HG03565 (cell line): ENCODE data around the gene SYNGAP1.

ENCODE experiments used
- ATAC-seq: cut with Tn5 transposase; IDR thresholded peaks from one replicate; pipeline ENCODE4 v1.9.1; 2021; ENCODE audit warnings: mild to moderate bottlenecking, moderate library complexity; ENCODE audit not compliant: unreplicated experiment

The SYNGAP1 gene

DNA sequence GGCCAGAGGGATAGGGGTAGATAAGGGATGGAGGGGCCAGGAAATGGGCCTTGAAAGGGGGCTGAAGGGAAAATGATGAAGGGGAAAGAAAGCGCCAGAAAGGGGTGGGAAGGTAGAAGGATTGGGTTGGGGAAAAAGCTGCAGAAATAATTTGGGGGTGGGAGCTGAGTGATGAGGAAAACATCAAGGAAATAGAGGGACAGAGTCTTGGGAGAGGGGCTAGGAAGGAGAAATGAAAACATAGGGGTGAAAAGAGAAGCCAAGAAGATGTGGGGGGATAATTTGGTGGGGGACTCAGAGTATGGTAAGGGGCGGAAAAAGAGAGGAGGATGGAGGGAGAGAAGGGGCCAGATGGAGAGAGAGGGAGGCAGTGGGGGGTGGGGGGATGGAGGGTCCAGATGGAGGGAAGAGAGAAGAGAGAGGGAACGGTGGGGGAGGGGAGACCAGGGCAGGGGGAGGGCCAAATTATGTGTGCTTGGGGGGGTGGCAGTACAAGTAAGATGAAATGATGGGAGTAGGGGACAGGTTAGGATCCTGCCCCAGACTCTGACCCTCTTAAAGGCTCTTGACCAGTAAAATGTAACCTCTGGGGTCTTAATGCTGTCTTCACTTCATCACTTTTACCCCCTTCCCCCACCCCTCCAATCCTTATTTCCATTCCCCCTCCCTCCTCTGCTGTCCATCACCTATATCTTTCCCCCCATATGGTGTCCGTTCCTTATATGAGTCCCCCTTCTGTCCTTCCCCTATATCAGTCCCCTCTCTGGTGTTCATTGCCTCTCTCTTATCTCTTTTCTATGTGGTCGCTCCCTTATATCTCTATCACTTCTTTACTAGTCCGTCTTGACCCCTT is 852 bp downstream of the SYNGAP1 start:
- ATAC-seq = no peak

DNA sequence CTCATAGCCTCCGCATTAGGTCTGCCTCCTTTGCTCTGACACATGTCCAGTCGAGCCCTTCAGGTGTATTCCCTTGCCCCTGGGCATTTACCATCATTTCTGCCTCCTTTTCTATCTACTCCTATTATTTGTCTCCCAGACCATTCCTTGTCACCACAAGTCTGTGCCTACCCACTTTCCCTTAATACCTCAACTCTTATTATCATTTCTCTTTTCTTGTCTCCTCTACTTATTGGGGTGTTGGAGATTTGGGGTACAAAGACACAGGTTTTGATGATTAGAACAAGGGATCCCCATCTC is 1.4 kb downstream of the SYNGAP1 start:
- no peak for ATAC-seq

DNA sequence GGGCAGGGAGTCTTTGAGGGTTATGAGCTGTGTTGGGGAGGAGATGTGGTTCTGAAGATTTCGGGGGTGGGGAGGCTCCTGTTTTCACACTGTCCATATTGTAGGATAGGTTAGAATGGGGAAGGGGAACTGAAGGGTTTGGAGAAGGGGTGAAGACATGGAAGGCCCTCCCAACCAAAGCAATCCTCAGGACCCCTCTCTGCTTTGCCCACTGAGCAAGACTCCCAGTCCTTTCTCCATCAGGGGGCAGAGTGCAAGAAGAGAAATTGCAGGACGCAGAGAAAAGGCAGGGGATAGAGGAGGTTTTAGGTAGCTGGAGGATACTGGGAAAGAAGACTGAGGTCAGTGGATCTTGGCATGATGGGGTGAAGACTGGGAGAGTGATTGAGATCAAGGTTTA is 3.9 kb downstream of the SYNGAP1 start:
- no peak for ATAC-seq

DNA sequence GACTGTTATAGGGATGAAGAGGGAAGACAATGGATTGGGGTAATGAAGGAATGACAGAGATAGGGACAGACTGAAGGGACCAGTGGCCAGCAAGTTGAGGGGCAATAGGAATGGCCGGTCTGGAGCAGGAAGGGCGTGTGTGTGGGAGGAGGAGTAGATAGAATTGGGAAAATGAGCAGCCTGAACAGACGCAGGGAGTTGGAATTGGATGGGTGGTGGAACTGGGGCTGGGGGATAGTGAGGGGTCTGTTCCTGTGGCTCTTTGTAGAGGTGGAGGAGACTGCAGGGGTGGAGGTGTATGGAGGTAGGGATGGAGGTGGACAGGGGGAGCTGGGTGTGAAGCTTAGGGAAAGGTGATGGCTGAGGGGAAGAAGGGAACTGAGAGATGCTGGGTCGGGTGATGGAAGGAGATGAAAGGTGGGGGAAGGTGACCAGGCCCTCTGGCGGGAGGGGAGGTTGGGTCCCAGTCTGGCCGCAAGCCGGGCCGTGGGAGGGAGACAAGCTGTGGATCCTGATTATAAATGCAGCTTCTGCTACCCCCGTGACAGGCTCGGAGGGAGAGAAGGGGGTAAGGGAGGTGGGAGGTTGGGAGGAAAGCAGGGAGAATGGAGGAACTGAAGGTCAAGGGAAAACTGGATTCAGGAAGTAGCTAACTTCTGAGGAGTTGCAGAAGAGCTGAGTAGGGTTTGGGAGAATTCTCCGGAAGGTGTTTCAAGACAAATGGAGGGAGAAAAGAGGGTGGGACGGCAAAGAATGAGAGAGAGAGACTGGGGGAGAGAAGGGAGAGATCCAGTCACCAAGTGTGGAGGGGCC is 5.2 kb downstream of the SYNGAP1 start:
- no peak for ATAC-seq

DNA sequence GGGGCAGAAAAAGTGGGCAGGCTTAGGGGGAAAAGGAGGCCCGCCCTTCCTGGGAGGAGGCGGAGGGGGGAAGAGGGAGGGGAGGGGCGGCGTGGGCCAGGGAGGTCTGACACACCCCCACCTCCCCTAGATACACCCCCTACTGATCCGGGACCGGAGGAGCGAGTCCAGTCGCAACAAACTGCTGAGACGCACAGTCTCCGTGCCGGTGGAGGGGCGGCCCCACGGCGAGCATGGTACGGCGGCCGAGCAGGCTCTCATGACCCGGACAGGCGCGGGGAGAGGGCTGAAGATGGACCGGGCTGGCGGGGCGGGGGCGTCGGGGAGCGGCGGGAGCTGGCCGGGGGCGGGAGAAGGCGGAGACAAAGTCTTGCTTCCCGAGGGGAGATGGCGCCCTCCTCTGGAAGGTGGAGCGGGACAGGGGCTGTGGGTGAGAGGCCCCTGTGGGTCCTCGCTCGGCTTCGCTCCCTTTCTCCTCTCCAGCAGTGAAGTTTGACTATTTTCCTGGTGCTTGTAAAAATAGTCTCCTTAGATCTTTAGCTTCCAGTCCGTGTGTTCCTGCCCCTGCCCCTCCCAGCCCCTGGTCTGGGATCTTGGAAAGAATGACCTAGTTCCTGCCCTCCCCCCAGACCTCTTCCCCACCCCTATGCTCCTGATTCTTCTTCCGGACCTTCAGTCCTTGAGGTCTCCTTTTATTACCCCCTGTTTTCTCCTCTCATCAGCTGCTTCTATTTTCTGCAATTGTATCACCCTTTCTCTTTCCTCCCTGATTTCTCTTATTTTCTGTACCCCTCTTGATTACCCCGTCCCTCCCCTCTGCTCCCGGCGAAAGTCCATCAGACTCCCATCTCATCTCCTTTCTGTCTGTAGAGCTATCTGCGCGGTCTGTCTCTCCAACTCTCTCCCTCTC is 6.1 kb downstream of the SYNGAP1 start:
- no peak for ATAC-seq

DNA sequence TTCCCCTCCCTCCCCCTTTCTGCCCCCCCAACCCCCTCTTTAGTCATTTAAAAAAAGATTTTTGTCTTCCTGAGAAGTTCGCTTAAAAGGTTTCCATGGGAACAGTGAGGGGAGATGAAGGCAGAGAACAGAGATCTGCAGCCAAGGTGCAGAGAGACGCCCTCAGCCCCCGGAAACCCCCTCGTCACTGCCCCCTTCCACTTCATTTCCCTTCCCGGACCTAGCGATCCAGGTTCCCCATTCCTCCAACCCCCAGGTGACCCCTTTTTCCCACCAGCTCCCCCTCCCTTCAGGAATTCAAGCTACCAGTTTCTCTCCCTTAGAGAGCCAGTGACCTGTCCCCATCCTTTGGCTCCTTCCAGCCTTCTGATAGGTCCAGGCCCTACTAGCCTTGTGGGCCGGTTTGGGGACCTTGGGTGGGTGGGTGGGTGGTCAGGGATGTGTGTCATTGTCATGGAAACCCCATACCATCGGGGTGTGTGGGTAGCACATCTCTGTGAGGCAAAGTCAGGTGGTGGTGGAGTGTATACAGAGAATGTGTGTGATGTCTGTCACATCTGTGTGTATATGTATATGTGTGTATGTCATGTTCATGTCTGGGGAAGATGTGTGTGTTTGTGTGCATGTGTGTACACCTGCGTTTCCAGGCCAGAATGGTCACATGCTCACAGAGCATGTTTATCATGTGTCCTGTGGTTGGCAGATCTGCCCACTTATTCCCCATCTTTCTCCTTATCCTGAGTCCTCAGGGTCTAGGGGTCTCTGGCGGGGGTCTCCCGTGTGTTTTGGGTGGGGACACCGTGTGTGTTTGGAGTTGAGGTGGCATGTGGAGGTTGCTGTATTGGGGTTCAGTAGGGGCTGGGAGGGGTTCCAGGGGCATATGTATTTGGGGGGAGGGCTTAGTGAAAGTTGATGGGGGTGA is 7.0 kb downstream of the SYNGAP1 start:
- no peak for ATAC-seq

DNA sequence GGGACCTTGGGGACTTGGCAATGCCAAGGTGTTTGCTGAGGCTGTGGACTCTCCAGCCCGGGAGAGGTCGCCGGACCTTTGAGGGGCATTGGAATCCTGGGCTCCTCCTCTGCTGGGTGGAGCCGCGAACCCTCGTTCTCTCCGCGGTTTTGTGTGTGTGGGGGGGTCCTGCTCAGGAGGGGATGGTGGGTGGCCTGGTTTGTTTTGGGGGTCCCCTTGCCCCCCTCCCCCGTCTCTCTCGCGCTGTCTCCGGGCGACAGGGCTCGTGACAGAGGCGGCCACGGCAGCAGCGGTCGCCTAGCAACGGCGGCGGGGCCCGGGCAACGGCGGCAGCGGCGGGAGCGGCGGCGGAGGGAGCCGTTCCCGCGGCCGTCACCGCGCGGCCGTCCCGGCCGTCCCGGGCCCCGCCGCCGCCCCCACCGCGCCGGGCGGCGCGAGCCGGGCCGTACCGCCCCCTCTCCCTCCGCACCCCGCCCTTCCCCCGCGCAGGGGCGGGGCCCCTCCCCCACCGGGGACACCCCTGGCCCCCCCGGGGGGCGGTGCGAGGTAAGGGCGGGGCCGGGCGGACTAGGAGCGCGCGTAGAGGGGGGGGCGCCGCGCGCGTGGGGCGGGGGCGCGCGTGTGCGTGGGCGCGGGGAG is 7.8 kb downstream of the SYNGAP1 start:
- ATAC-seq = no peak

DNA sequence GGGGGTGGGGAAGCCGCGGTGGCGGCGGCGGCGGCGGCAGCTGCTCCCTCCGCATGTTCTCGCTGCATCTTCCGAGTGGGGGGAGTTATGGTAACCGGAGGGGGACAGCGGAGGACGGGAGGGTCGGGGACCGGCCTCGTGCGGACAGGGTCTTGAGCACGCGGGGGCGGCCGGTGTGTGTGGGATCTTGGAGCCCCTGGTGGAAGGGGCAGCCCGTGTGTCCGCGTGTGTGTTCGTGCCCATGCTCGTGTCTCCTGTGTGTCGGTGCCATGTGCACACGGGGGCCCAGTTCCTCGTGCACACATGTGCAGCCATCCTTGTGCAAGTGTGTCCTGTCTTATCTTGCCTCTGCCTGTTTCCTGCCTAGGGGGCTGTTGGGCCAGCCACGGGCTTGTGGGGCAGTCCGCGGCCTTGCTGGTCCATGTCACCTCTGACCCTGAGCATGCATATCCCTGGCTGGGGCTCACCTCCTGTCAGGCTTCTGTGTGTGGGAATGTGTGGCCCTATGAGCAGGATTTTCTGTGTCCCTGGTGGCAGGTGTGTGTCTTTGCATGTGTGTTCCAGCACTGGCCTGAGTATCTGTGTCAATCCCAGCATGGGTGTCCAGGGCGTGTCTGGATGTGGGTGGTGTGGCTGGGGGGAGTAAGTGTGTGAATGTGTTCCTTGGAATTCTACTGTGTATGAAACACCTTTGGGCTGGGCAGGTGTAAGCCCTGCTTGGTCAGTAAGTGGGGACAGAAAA is 8.5 kb downstream of the SYNGAP1 start:
- ATAC-seq = no peak

DNA sequence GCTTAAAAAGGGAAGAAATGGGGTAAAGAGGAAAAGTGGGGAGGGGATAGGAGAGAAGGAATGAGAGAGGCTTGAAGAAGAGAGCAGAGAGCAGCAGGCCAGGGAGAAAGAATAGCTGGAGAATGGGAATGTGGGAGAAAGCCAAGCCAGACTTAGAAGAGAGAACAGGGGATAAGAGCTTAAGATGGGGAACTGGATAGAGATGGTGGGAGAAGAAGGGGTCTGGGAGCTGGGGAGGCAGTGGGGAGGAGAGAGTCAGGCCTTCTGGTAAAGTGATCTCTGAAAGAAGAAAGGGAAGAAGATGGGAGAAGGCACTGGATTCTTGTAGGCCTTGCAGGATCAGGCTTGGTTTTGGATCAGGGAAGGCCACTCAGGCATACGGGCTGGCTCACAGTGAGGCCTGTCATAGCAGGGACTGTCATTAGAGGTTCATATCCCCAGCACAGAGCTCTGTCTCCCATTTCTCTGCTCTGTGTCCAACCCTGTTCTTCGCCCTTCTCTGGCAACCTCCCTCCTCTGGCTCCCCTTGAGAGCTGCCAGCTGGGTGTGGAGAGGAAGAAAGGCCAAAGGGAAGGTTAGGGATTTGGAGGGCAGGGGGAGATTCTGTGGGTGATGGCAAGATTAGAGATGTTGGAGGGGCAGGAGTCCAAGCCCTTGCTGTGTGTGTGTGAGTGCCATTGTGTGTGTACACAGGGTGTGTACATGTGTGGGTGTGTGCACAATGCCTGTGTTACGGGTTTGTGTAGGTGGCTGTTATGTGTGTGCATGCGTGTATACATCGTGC is 9.3 kb downstream of the SYNGAP1 start:
- no peak for ATAC-seq

DNA sequence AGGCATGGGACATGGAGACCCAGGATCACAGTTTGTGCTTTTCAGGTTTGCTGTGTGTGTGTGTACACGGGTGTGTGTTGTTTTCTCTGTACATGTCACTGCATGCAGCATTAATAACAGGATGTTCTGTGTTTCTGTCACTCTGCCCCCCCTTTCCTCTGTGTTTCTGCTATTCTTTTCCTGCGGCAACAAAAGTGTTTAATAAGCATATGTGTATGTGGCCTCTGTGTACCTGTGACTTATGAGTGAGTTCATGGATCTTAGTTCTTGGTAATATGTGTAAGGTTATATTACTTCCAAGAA is 9.8 kb downstream of the SYNGAP1 start:
- no peak for ATAC-seq

DNA sequence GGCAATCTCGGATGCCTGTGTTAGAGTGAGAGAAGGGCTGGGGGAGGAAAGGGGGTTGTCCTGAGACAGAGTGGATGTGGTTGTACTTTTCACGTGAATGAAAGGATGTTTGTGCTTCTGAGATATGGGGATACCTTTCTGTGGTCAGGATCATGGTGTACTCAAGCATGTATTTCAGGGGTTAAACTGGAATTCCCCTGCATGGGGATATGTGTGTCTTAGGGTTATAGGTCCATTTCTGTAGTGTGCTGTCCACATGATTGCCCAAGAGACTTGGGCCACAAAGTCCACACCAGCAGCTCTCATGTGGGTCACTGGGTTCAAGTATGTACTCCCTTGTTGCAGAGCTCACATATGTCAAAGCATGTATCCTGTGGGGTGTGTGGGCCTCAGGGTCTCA is 10.5 kb downstream of the SYNGAP1 start:
- ATAC-seq = no peak

DNA sequence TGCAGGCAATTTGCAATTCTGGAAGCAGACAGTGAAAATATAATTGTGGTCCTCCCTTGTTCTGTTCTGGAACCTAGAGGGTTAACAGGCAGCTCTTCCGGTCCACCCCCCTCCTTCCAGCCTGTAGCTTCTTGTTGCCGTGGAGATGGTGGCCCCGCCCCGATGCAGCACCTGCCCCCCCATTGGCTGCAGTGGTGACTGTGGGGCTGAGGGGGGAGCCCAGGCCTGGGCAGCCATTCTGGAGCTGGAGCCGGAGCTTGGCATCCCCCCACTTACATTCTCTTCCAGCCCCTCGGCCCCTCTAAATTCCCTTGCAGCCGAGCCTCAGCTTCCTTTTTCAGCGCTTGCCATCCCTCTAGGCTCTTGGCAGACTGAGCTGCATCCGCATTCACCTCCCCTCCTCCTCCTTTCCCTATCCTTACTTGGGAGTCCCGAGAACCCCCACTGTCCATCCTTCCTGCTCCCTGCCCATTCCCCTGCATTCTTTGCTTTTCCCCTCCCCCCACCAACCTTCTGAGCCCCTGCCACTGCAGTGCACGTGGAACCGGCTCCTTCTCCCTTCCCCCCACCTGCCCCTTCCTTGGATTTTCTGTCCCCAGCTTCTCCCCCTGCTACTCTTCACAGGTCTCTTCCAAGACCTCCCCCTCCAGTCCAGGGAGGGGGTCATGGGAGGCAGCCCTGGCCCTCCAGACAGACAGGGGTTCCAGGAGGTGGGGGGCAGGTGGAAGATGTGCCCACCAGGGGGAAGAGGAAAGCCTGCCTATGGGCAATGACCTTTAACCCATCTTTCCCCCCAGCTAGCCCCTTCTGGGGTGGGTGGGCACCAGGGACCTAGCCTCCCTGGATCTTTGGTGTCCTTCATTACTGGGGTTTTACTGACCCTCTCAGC is 11.4 kb downstream of the SYNGAP1 start:
- ATAC-seq = no peak

DNA sequence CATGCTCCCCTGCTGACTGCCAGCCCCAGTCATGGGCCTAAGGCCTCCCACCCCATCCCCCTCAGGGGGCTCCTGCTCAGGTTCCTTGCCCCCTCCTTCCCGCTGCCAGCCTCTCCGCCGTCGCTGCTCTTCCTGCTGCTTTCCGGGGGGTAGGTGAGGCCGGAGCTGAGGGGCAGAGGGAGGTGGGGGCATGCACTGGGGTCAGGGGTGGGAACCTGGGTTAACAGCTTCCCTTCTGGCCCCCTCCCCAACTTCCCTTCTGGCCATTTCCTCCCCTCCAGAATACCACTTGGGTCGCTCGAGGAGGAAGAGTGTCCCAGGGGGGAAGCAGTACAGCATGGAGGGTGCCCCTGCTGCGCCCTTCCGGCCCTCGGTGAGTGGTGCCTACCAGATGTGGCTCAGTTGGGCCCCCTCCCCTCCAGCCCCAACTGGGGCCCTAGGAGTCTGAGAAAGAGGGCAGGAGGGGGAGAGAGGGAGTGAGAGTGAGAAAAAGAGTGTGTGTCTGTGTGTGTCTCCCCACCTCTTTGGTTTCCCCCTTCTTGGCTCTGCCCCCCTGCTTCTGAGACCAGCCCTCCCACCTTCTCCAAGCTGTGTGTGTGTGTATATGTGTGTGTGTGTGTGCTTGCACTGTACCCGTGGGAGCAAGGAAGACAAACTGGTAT is 12.1 kb downstream of the SYNGAP1 start:
- ATAC-seq = no peak

DNA sequence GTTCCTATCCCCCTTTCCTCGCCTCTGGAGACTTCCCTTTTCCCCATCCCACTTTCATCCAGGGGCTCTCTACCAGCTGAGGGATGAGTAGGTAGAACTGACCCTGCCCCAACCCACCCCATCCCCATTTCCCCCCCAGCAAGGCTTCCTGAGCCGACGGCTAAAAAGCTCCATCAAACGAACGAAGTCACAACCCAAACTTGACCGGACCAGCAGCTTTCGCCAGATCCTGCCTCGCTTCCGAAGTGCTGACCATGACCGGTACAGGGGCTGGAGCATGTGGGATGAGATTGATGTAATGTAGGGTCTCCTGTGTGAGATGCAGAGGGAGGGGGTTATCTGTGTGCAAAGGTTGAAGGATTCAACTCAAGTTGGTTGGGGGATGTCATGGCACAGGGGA is 12.7 kb downstream of the SYNGAP1 start:
- no peak for ATAC-seq

DNA sequence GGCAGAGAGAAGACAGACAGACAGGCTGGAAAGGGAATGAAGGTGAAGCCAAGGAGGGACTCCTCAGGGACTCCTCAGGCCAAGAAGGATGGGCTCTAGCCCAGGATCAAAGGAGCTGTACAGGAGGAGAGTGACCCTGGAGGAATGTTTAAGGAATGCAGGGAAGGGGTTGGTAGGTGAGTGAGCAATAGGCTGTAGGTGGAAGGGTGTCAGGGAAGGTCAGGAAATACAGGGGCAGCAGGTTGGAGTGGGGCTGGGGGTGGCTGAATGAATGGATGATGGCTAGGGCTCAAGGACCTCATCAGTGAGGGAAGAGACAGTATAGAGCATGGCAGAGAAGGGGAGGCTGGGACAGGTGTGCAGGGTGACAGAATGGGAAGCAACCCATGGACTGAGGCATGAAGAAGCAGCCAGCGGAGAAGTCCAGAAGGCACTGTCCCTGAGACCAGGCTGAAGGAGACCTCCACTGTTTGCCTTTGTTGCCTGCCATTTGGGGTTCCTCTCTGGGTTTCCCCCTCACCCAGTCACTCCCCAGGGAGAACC is 13.2 kb downstream of the SYNGAP1 start:
- no peak for ATAC-seq

DNA sequence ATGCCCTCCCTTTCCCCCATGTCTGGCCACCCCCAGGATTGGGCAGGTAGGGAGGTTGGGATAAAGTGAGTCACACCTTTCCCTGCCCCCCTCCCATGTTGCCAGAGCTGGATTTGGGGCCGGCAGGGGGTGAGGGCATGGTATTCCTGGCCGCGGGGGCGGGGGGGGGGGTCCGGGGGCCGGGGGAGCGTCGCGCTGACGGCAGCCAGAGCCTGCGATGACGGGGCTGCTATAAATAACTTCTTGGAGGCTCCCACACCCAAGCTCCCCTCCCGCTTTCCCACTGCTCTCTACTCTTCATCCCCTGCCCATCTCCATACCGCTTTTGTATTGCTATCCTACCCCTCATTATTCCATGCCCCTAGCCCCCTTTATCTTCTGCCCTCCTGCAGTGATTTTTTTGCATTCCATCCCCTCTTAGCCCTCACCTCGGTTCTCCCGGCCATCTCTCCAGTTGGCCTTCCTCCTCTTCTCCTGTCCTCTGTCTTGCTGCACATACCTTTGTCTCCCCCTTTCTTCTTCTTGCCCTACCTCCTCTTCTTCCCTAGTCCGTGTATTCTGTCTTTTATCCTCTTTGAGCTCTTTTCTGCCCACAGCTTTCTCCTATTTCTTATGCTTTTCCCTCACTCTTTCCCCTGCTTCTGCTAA is 13.8 kb downstream of the SYNGAP1 start:
- no peak for ATAC-seq
